Ishikawa (cell line): Measurements from ENCODE around the gene SFMBT1.

Experiments
- CEBPB ChIP-seq: IDR thresholded peaks from 2 replicates; pipeline ENCODE4 v1.6.1; 2012
- CREB1 ChIP-seq: IDR thresholded peaks from 2 replicates; pipeline ENCODE4 v1.6.1; 2012; ENCODE audit warnings: low read depth
- EGR1 ChIP-seq: IDR thresholded peaks from 2 replicates; pipeline ENCODE4 v1.6.1; 2012
- EP300 ChIP-seq: IDR thresholded peaks from 2 replicates; pipeline ENCODE4 v1.6.1; 2012; ENCODE audit warnings: borderline replicate concordance
- FOXM1 ChIP-seq: IDR thresholded peaks from 2 replicates; pipeline ENCODE4 v1.6.1; 2012; ENCODE audit warnings: low read depth, borderline replicate concordance
- MAX ChIP-seq: IDR thresholded peaks from 2 replicates; pipeline ENCODE4 v1.6.1; 2012
- NFIC ChIP-seq: IDR thresholded peaks from 2 replicates; pipeline ENCODE4 v1.6.1; 2012
- RAD21 ChIP-seq: IDR thresholded peaks from 2 replicates; pipeline ENCODE4 v1.6.1; 2012; ENCODE audit warnings: low read depth
- REST ChIP-seq: IDR thresholded peaks from 2 replicates; pipeline ENCODE4 v1.6.1; 2012; ENCODE audit warnings: low read depth, mild to moderate bottlenecking
- TAF1 ChIP-seq: IDR thresholded peaks from 2 replicates; pipeline ENCODE4 v1.6.1; 2012; ENCODE audit warnings: low read depth, mild to moderate bottlenecking
- TCF12 ChIP-seq: IDR thresholded peaks from 2 replicates; pipeline ENCODE4 v1.6.1; 2012; ENCODE audit warnings: low read depth
- TEAD4 ChIP-seq: IDR thresholded peaks from 2 replicates; pipeline ENCODE4 v1.6.1; 2012
- USF1 ChIP-seq: IDR thresholded peaks from 2 replicates; pipeline ENCODE4 v1.6.1; 2012
- YY1 ChIP-seq: IDR thresholded peaks from 2 replicates; pipeline ENCODE4 v1.6.1; 2012; ENCODE audit warnings: low read depth
- ZBTB7A ChIP-seq: IDR thresholded peaks from 2 replicates; pipeline ENCODE4 v1.6.1; 2012; ENCODE audit warnings: low read depth

Gene SFMBT1

GRCh38 chr3:52939600-52939999, 106.3 kb downstream of the SFMBT1 start:
- TF ChIP-seq USF1 (no peak), TAF1 (no peak), ZBTB7A (no peak), TCF12 (no peak), NFIC (no peak), FOXM1 (no peak)

GRCh38 chr3:52934630-52935530, 111.0 kb downstream of the SFMBT1 start:
- TF ChIP-seq REST, result no peak
- TF ChIP-seq RAD21, result peak; percentile 33; the same call in 1 of the 2 replicates
- no peak for TF ChIP-seq EP300

- no peak for TF ChIP-seq EGR1
- TF ChIP-seq REST, result no peak
- no peak for TF ChIP-seq YY1
- TF ChIP-seq EP300, result no peak
- no peak for TF ChIP-seq USF1
- TF ChIP-seq CREB1, result no peak
- no peak for TF ChIP-seq TEAD4
- no peak for TF ChIP-seq CEBPB
- TF ChIP-seq NFIC, result no peak
- TF ChIP-seq TCF12, result no peak
- no peak for TF ChIP-seq RAD21
Measured at GRCh38 chr3:52931889-52932288, 114.0 kb downstream of the SFMBT1 start.

GRCh38 chr3:52931328-52931727, 114.5 kb downstream of the SFMBT1 start:
- TF ChIP-seq CEBPB (no peak), RAD21 (no peak), TCF12 (no peak), USF1 (no peak), MAX (no peak), ZBTB7A (no peak), FOXM1 (no peak), TAF1 (no peak), TEAD4 (no peak), NFIC (no peak), EGR1 (no peak)

- TF ChIP-seq REST (no peak), MAX (no peak), TAF1 (no peak), EP300 (no peak), RAD21 (no peak), FOXM1 (no peak)
Measured at GRCh38 chr3:52930748-52931147, 115.1 kb downstream of the SFMBT1 start.
